NCI-H2029 (cell line): ENCODE measurements around the gene IMP4.

ENCODE experiments used
- DNase-seq: peaks from one replicate; lab custom pipeline; 2025; lab: John Stamatoyannopoulos, UW

IMP4 gene

GRCh38 chr2:130377491-130377890 lies 34.8 kb downstream of the IMP4 start:
- DNase-seq, result no peak

- DNase-seq, result no peak
Observed at GRCh38 chr2:130378206-130378897, 35.7 kb downstream of the IMP4 start.

GRCh38 chr2:130378898-130379214 lies 36.2 kb downstream of the IMP4 start:
- no peak for DNase-seq

GRCh38 chr2:130380096-130380934 lies 37.6 kb downstream of the IMP4 start:
- no peak for DNase-seq

- DNase-seq, result no peak
Observed at GRCh38 chr2:130381145-130381544, 38.4 kb downstream of the IMP4 start.

- no peak for DNase-seq
Observed at GRCh38 chr2:130381619-130382018, 38.9 kb downstream of the IMP4 start.

- DNase-seq, result no peak
Observed at GRCh38 chr2:130382313-130382917, 39.7 kb downstream of the IMP4 start.

GRCh38 chr2:130385709-130386108 lies 43.0 kb downstream of the IMP4 start:
- DNase-seq, result no peak

GRCh38 chr2:130387071-130387400 lies 44.3 kb downstream of the IMP4 start:
- DNase-seq, result no peak

- DNase-seq, result no peak
Observed at GRCh38 chr2:130387804-130388203, 45.1 kb downstream of the IMP4 start.

GRCh38 chr2:130388221-130388907 lies 45.7 kb downstream of the IMP4 start:
- DNase-seq, result no peak

GRCh38 chr2:130389358-130389757 lies 46.7 kb downstream of the IMP4 start:
- peak; percentile 7 for DNase-seq

GRCh38 chr2:130389783-130390182 lies 47.1 kb downstream of the IMP4 start:
- no peak for DNase-seq

- DNase-seq, result peak; percentile 70
Observed at GRCh38 chr2:130390460-130391057, 47.9 kb downstream of the IMP4 start.

- peak; percentile 72 for DNase-seq
Observed at GRCh38 chr2:130391058-130391871, 48.6 kb downstream of the IMP4 start.

GRCh38 chr2:130391872-130392670 lies 49.4 kb downstream of the IMP4 start:
- no peak for DNase-seq

GRCh38 chr2:130393318-130393910 lies 50.7 kb downstream of the IMP4 start:
- DNase-seq, result no peak
